Upper lobe of right lung (tissue), 1 donor: ENCODE results near the gene RAB3B. TPM values are rescaled to one million over a fixed set of nuclear protein-coding genes. Genes with fewer than 3 reads are reported as not detected.

Source experiments
- ATAC-seq: fragments of 200-7000 bp; cut with Tn5 transposase; one replicate; pipeline ENCODE4 v1.9.1; 2020; ENCODE audit warnings: mild to moderate bottlenecking, moderate library complexity
- DNase-seq: peaks from one replicate; pipeline ENCODE4 v3.0.0-alpha.2; 2020
- H3K27ac ChIP-seq: fragments of 200-600 bp; one replicate; pipeline ENCODE4 v1.8.0; 2022
- H3K27me3 ChIP-seq: fragments of 200-600 bp; one replicate; pipeline ENCODE4 v1.8.0; 2022; ENCODE audit warnings: mild to moderate bottlenecking
- H3K36me3 ChIP-seq: fragments of 200-600 bp; one replicate; pipeline ENCODE4 v1.8.0; 2022
- H3K4me1 ChIP-seq: fragments of 200-600 bp; one replicate; pipeline ENCODE4 v1.8.0; 2022
- H3K4me3 ChIP-seq: fragments of 200-600 bp; one replicate; pipeline ENCODE4 v1.8.0; 2022; ENCODE audit warnings: mild to moderate bottlenecking
- H3K9me3 ChIP-seq: fragments of 200-600 bp; one replicate; pipeline ENCODE4 v1.8.0; 2022
- CTCF ChIP-seq: fragments of 200-600 bp; IDR thresholded peaks from one replicate; pipeline ENCODE4 v1.8.0; 2022; ENCODE audit warnings: antibody characterized with exemption
- intact Hi-C: fragments of 100-400 bp; cut with DNase I; formaldehyde crosslinking; loops from one replicate; pipeline ENCODE4 v1.11.0; 2022
- total RNA-seq: library from RNA; stranded (reverse); fragmentation: NEBNext Ultra II Directional; extraction: Animal tissue kit (Norgen Biotek cat#: 25700); gene quantifications from one replicate; pipeline ENCODE4 v1.2.1, GENCODE V29; 2021
- donor health status: DM: no; HTN: yes; CAD: no; lungs with severe emphysema.

Gene RAB3B
- total RNA-seq, 1 donor from 2014 or later = not detected

GRCh38 chr1:51859333-51859732, 131.2 kb downstream of the RAB3B start:
- TF ChIP-seq CTCF = no peak
- peaks cover 10% of the 10 kb centered on the region for H3K36me3 ChIP-seq
- no peak for ATAC-seq
- no peaks in the 10 kb centered on the region for H3K9me3 ChIP-seq
- H3K27ac ChIP-seq = no peak overlapping the region
- no peak overlapping the region for H3K4me3 ChIP-seq
- no peaks in the 10 kb centered on the region for H3K4me1 ChIP-seq
- DNase-seq = no peak
- H3K27me3 ChIP-seq = no peaks in the 10 kb centered on the region
- intact Hi-C loops = no loop called here

DNA sequence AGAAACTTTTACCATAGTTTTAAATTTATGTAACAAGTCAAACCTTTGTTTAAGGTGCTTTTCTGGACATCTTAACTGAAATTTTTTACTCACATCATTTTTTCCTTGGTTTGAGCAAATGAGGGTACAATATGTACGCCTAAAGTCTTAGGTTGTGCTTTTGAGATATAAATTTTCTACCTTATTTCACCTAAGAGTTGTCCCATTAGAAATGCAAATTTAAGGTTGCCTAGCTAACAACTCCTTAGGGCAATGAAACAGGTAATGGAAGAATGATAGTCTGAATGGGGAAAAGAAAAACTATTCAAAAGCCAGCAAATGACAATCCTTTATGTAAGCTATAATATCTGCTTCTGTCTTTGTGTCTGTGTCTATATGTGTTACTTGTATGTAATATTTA, 131.6 kb downstream of the RAB3B start:
- H3K4me3 ChIP-seq = no peak overlapping the region
- no peaks in the 10 kb centered on the region for H3K4me1 ChIP-seq
- ATAC-seq (no peak), DNase-seq (no peak)
- peaks cover 10% of the 10 kb centered on the region for H3K36me3 ChIP-seq
- intact Hi-C loops = no loop called here
- no peak for TF ChIP-seq CTCF
- H3K27ac ChIP-seq = no peak overlapping the region
- H3K27me3 ChIP-seq = no peaks in the 10 kb centered on the region
- H3K9me3 ChIP-seq = no peaks in the 10 kb centered on the region

Other genes with a start within 250 kb of the RAB3B start
- gene NRDC, start 112.0 kb downstream of the RAB3B start, total RNA-seq = 118 TPM
- gene KTI12, start 43.1 kb upstream of the RAB3B start, total RNA-seq = 7.3 TPM
- 44.8 TPM for gene TXNDC12, start 64.5 kb upstream of the RAB3B start, total RNA-seq
- 34.2 TPM for gene BTF3L4, start 65.6 kb upstream of the RAB3B start, total RNA-seq
- gene ZFYVE9, start 151.4 kb upstream of the RAB3B start, total RNA-seq = 23.9 TPM